ENCODE data around the gene CCL20.

Gene CCL20

GRCh38 chr2:227766373-227766883 lies 47.2 kb upstream of the CCL20 start (continued):
- TF ChIP-seq HIC1 (tag by site-specific recombination; IDR thresholded peaks at IDR 0.05): no peak
- TF ChIP-seq, protein P1, sequence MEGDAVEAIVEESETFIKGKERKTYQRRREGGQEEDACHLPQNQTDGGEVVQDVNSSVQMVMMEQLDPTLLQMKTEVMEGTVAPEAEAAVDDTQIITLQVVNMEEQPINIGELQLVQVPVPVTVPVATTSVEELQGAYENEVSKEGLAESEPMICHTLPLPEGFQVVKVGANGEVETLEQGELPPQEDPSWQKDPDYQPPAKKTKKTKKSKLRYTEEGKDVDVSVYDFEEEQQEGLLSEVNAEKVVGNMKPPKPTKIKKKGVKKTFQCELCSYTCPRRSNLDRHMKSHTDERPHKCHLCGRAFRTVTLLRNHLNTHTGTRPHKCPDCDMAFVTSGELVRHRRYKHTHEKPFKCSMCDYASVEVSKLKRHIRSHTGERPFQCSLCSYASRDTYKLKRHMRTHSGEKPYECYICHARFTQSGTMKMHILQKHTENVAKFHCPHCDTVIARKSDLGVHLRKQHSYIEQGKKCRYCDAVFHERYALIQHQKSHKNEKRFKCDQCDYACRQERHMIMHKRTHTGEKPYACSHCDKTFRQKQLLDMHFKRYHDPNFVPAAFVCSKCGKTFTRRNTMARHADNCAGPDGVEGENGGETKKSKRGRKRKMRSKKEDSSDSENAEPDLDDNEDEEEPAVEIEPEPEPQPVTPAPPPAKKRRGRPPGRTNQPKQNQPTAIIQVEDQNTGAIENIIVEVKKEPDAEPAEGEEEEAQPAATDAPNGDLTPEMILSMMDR (tag by site-specific recombination; IDR thresholded peaks at IDR 0.05): peak; percentile 72
- TF ChIP-seq ZNF473 (tag by site-specific recombination; IDR thresholded peaks at IDR 0.05): no peak
- TF ChIP-seq ZNF248 (tag by site-specific recombination; IDR thresholded peaks at IDR 0.05): no peak
- no peak for TF ChIP-seq ZBTB7A (tag by site-specific recombination; IDR thresholded peaks at IDR 0.05; ENCODE audit: low read depth)
- no peak for TF ChIP-seq TCF7L2 (IDR thresholded peaks at IDR 0.05; ENCODE audit: borderline replicate concordance, low read depth, low read length)
- TF ChIP-seq ZNF391 (tag by site-specific recombination; IDR thresholded peaks at IDR 0.05; ENCODE audit: borderline replicate concordance, low read depth): no peak
- TF ChIP-seq ZNF335 (tag by site-specific recombination; conservative IDR thresholded peaks at IDR 0.05): no peak
- 0 out of 2 replicates have a peak, but pooled peaks have one; percentile 26 for TF ChIP-seq ZNF660 (tag by site-specific recombination; IDR thresholded peaks at IDR 0.05)
- TF ChIP-seq GFI1B (tag by site-specific recombination; IDR thresholded peaks at IDR 0.05): no peak
- TF ChIP-seq ZNF280D (tag by site-specific recombination; IDR thresholded peaks at IDR 0.05): no peak
- TF ChIP-seq ZNF585B (tag by site-specific recombination; IDR thresholded peaks at IDR 0.05): no peak
- no peak for TF ChIP-seq BCL11A (tag by site-specific recombination; IDR thresholded peaks at IDR 0.05; ENCODE audit: low read depth)
- TF ChIP-seq ZFP69B (tag by site-specific recombination; IDR thresholded peaks at IDR 0.05): no peak
- TF ChIP-seq IKZF3 (tag by site-specific recombination; IDR thresholded peaks at IDR 0.05): peak; percentile 48; the same call in 1 of the 2 replicates
- no peak for TF ChIP-seq ZIC2 (tag by site-specific recombination; IDR thresholded peaks at IDR 0.05)
- TF ChIP-seq, protein P2, sequence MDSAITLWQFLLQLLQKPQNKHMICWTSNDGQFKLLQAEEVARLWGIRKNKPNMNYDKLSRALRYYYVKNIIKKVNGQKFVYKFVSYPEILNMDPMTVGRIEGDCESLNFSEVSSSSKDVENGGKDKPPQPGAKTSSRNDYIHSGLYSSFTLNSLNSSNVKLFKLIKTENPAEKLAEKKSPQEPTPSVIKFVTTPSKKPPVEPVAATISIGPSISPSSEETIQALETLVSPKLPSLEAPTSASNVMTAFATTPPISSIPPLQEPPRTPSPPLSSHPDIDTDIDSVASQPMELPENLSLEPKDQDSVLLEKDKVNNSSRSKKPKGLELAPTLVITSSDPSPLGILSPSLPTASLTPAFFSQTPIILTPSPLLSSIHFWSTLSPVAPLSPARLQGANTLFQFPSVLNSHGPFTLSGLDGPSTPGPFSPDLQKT (IDR thresholded peaks at IDR 0.05; ENCODE audit: borderline replicate concordance, low read depth, low read length): no peak
- TF ChIP-seq, protein P3, sequence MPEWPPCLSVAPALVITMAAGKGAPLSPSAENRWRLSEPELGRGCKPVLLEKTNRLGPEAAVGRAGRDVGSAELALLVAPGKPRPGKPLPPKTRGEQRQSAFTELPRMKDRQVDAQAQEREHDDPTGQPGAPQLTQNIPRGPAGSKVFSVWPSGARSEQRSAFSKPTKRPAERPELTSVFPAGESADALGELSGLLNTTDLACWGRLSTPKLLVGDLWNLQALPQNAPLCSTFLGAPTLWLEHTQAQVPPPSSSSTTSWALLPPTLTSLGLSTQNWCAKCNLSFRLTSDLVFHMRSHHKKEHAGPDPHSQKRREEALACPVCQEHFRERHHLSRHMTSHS (tag by site-specific recombination; IDR thresholded peaks at IDR 0.05): no peak
- TF ChIP-seq ZNF518A (tag by site-specific recombination; conservative IDR thresholded peaks at IDR 0.05; ENCODE audit: low read depth): no peak
- TF ChIP-seq ZNF449 (tag by site-specific recombination; IDR thresholded peaks at IDR 0.05): no peak
- TF ChIP-seq ZNF624 (tag by site-specific recombination; IDR thresholded peaks at IDR 0.05): no peak
- TF ChIP-seq ZNF629 (tag by site-specific recombination; IDR thresholded peaks at IDR 0.05): no peak
- no peak for TF ChIP-seq ZNF776 (tag by site-specific recombination; IDR thresholded peaks at IDR 0.05; ENCODE audit: borderline replicate concordance)
- no peak for TF ChIP-seq ZNF174 (tag by site-specific recombination; IDR thresholded peaks at IDR 0.05)
